ENCODE measurements around the gene HTT. TPM values are rescaled to one million over a fixed set of nuclear protein-coding genes. Genes with fewer than 3 reads are reported as not detected.

The HTT gene
- total RNA-seq, 1 donor from 2014 or later: 242 TPM

- H3K27ac Mint-ChIP-seq: no peak overlapping the region
- H3K36me3 Mint-ChIP-seq (ENCODE audit: low read depth): peaks cover 7% of the 10 kb centered on the region
- H3K27me3 Mint-ChIP-seq: no peaks in the 10 kb centered on the region
- no peak overlapping the region for H3K4me3 Mint-ChIP-seq
- no peak for DNase-seq
- H3K9me3 Mint-ChIP-seq: no peaks in the 10 kb centered on the region
- peaks cover 20% of the 10 kb centered on the region for H3K4me1 Mint-ChIP-seq
- ChIA-PET POLR2A (interaction anchor here (0.7 to 1.0 kb wide), 2 partner anchors 12 to 605 kb away, joined by 4 read pairs; no protein-coding TSS in a partner anchor), CTCF (no interaction called here)
- intact Hi-C loops (cut with micrococcal nuclease): no loop called here
- TF ChIP-seq, protein P1, sequence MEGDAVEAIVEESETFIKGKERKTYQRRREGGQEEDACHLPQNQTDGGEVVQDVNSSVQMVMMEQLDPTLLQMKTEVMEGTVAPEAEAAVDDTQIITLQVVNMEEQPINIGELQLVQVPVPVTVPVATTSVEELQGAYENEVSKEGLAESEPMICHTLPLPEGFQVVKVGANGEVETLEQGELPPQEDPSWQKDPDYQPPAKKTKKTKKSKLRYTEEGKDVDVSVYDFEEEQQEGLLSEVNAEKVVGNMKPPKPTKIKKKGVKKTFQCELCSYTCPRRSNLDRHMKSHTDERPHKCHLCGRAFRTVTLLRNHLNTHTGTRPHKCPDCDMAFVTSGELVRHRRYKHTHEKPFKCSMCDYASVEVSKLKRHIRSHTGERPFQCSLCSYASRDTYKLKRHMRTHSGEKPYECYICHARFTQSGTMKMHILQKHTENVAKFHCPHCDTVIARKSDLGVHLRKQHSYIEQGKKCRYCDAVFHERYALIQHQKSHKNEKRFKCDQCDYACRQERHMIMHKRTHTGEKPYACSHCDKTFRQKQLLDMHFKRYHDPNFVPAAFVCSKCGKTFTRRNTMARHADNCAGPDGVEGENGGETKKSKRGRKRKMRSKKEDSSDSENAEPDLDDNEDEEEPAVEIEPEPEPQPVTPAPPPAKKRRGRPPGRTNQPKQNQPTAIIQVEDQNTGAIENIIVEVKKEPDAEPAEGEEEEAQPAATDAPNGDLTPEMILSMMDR (IDR thresholded peaks at IDR 0.05): no peak
- no peak for ATAC-seq (ENCODE audit: low read depth)
These were observed 13.5 kb upstream of the HTT start for GRCh38 chr4:3060946-3061345.

DNA sequence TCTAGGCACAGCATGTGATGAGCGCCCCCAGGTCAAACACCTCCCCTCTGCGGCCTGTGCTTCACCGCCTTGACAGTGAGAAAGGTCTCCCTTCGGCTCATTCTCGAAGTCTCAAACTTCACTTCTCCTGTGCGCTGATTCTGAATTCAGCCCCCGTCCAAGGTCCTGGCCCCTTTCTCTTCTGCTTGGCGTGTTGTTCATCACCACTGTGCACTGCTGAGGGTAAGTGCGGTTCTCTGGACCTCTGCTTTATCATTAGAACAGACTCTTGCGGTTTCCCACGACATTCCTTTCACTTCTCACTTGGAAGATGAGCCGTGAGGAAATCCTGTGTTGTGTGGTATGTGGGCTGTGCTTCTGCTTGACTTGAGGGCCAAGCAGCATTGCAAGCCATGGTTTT lies 12.0 kb upstream of the HTT start:
- no peak overlapping the region for H3K27ac Mint-ChIP-seq
- intact Hi-C loops (cut with micrococcal nuclease): no loop called here

DNA sequence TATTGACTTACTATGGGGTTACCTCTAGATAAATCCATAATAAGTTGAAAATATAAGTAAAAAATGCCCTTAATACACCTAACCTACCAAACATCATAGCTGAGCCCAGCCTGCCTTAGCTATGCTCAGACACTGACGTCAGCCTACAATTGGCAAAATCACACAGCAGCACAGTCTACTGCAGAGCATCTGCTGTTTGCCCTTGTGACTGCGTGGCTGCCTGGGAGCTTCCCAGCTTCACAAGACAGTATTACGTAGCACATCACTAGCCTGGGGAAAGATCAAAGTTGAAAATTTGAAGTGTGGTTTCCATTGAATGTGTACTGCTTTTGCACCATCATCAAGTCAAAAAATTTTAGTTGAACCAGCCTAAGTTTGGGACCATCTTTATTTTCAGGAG lies 8.9 kb upstream of the HTT start:
- TF ChIP-seq, protein P1 (IDR thresholded peaks at IDR 0.05): no peak
- intact Hi-C loops (cut with micrococcal nuclease): no loop called here
- Mint-ChIP-seq H3K27me3 (no peaks in the 10 kb centered on the region), H3K9me3 (no peaks in the 10 kb centered on the region), H3K4me1 (no peaks in the 10 kb centered on the region), H3K36me3 (ENCODE audit: low read depth) (peaks cover 5% of the 10 kb centered on the region), H3K27ac (no peak overlapping the region), H3K4me3 (no peak overlapping the region)
- DNase-seq (no peak), ATAC-seq (ENCODE audit: low read depth) (no peak)
- ChIA-PET POLR2A (no interaction called here), CTCF (no interaction called here)

More for the DNA sequence above, 12.0 kb upstream of the HTT start:
- ChIA-PET POLR2A (interaction anchor here (0.5 kb wide), 1 partner anchor 31 kb away, joined by 16 read pairs; no protein-coding TSS in a partner anchor), CTCF (no interaction called here)
- Mint-ChIP-seq H3K4me1 (peaks cover 20% of the 10 kb centered on the region), H3K9me3 (no peaks in the 10 kb centered on the region), H3K27me3 (no peaks in the 10 kb centered on the region), H3K36me3 (ENCODE audit: low read depth) (peaks cover 5% of the 10 kb centered on the region), H3K4me3 (no peak overlapping the region)
- no peak for DNase-seq
- ATAC-seq (ENCODE audit: low read depth): no peak
- TF ChIP-seq, protein P1 (IDR thresholded peaks at IDR 0.05): no peak

DNA sequence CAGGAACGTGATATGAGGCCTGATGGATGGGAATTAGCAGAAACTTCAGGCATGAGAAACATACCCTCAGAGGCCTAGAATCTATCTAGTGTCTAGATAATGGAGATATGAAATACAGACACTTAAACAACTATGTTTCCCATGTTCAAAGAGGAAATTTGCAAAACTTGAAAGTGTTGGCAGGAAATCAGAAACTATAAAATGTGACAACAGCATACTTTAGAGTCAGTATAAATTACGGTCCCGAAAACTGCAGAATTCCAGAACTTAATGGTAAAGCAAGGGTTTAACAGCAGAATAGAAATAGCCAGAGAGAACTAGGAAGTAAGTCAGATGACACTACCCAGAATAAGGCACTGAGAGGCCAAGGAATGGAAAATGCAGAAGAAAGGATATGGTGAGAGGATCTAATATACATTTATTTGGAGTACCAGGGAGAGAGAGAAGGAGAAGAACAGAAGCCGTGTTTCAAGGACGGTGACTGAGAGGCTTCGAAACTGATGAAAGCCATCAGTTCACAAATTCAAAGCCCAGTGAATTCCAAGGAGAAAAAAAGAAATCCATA lies 7.6 kb upstream of the HTT start:
- no peaks in the 10 kb centered on the region for H3K27me3 Mint-ChIP-seq
- TF ChIP-seq, protein P1 (IDR thresholded peaks at IDR 0.05): no peak
- DNase-seq (no peak), ATAC-seq (ENCODE audit: low read depth) (no peak)
- H3K36me3 Mint-ChIP-seq (ENCODE audit: low read depth): peaks cover 5% of the 10 kb centered on the region
- no peaks in the 10 kb centered on the region for H3K4me1 Mint-ChIP-seq
- ChIA-PET POLR2A (no interaction called here), CTCF (no interaction called here)
- intact Hi-C loops (cut with micrococcal nuclease): no loop called here
- H3K4me3 Mint-ChIP-seq: no peak overlapping the region
- H3K27ac Mint-ChIP-seq: no peak overlapping the region
- no peaks in the 10 kb centered on the region for H3K9me3 Mint-ChIP-seq

GRCh38 chr4:3067473-3068001 lies 6.9 kb upstream of the HTT start:
- POLR2A ChIA-PET: no interaction called here
- CTCF ChIA-PET: no interaction called here
- Mint-ChIP-seq H3K4me1 (no peaks in the 10 kb centered on the region), H3K9me3 (no peaks in the 10 kb centered on the region), H3K4me3 (no peak overlapping the region), H3K27ac (no peak overlapping the region), H3K27me3 (no peaks in the 10 kb centered on the region), H3K36me3 (ENCODE audit: low read depth) (peaks cover 5% of the 10 kb centered on the region)
- no peak for DNase-seq
- TF ChIP-seq, protein P1 (IDR thresholded peaks at IDR 0.05): no peak
- intact Hi-C loops (cut with micrococcal nuclease): no loop called here
- ATAC-seq (ENCODE audit: low read depth): no peak

Measured in activated B cell treated with CpG ODN at 0.5 μM for 24 hours (primary cell).